Renal cortex interstitium (tissue), 15 donors: ENCODE measurements around the gene GNB1L. TPM values are rescaled to one million over a fixed set of nuclear protein-coding genes. Genes with fewer than 3 reads are reported as not detected.

Source experiments
- DNase-seq, 11 donors: peaks; one replicate each; pipeline ENCODE4 v3.0.0-alpha.2; 2013; ENCODE audit warnings: low read depth in 9 of 11, low spot score in 4 of 11; ENCODE audit errors: extremely low read depth in 1 of 11
- long read RNA-seq, 16 experiments: transcript quantifications; one replicate each; lab custom pipeline, GENCODE V29; 2026
- polyA plus RNA-seq, 3 donors: library from polyadenylated mRNA; unstranded; fragments of 120-200 nt; gene quantifications; one replicate each; pipeline ENCODE4 v1.2.1, GENCODE V29; 2013; ENCODE audit not compliant: insufficient read length in 3 of 3

GNB1L gene, protein sequence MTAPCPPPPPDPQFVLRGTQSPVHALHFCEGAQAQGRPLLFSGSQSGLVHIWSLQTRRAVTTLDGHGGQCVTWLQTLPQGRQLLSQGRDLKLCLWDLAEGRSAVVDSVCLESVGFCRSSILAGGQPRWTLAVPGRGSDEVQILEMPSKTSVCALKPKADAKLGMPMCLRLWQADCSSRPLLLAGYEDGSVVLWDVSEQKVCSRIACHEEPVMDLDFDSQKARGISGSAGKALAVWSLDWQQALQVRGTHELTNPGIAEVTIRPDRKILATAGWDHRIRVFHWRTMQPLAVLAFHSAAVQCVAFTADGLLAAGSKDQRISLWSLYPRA
- polyA plus RNA-seq: 1 to 10 TPM; 3.2 to 5.8 (median 4.7) TPM
- long read RNA-seq, donor 1, full-length matches to known transcripts: 2 of 2 reads
- long read RNA-seq, donor 1, partial matches to known transcripts: 0 of 2 reads
- long read RNA-seq, donor 1, other reads (novel, unspliced or antisense): 0 of 2 reads
- long read RNA-seq, donor 2, full-length matches to known transcripts: 2 of 27 reads
- long read RNA-seq, donor 2, partial matches to known transcripts: 25 of 27 reads
- long read RNA-seq, donor 2, other reads (novel, unspliced or antisense): 0 of 27 reads
- long read RNA-seq, donor 3, full-length matches to known transcripts: 3 of 3 reads
- long read RNA-seq, donor 3, partial matches to known transcripts: 0 of 3 reads
- long read RNA-seq, donor 3, other reads (novel, unspliced or antisense): 0 of 3 reads
- long read RNA-seq, donor 4, full-length matches to known transcripts: 2 of 2 reads
- long read RNA-seq, donor 4, partial matches to known transcripts: 0 of 2 reads
- long read RNA-seq, donor 4, other reads (novel, unspliced or antisense): 0 of 2 reads
- long read RNA-seq, donor 5, full-length matches to known transcripts: 6 of 6 reads
- long read RNA-seq, donor 5, partial matches to known transcripts: 0 of 6 reads
- long read RNA-seq, donor 5, other reads (novel, unspliced or antisense): 0 of 6 reads
- long read RNA-seq, donor 6, full-length matches to known transcripts: 2 of 2 reads
- long read RNA-seq, donor 6, partial matches to known transcripts: 0 of 2 reads
- long read RNA-seq, donor 6, other reads (novel, unspliced or antisense): 0 of 2 reads
- long read RNA-seq, donor 7, full-length matches to known transcripts: 3 of 41 reads
- long read RNA-seq, donor 7, partial matches to known transcripts: 38 of 41 reads
- long read RNA-seq, donor 7, other reads (novel, unspliced or antisense): 0 of 41 reads
- long read RNA-seq, donor 8, full-length matches to known transcripts: 5 of 11 reads
- long read RNA-seq, donor 8, partial matches to known transcripts: 0 of 11 reads
- long read RNA-seq, donor 8, other reads (novel, unspliced or antisense): 6 of 11 reads
- long read RNA-seq, donor 9, full-length matches to known transcripts: 4 of 21 reads
- long read RNA-seq, donor 9, partial matches to known transcripts: 17 of 21 reads
- long read RNA-seq, donor 9, other reads (novel, unspliced or antisense): 0 of 21 reads
- long read RNA-seq, donor 10, full-length matches to known transcripts: 3 of 3 reads
- long read RNA-seq, donor 10, partial matches to known transcripts: 0 of 3 reads
- long read RNA-seq, donor 10, other reads (novel, unspliced or antisense): 0 of 3 reads
- long read RNA-seq, donor 11, full-length matches to known transcripts: 3 of 18 reads
- long read RNA-seq, donor 11, partial matches to known transcripts: 15 of 18 reads
- long read RNA-seq, donor 11, other reads (novel, unspliced or antisense): 0 of 18 reads
- long read RNA-seq, donor 12, partial matches to known transcripts: 30 of 30 reads
- long read RNA-seq, donor 12, other reads (novel, unspliced or antisense): 0 of 30 reads
- long read RNA-seq, donor 13, full-length matches to known transcripts: 5 of 5 reads
- long read RNA-seq, donor 13, partial matches to known transcripts: 0 of 5 reads
- long read RNA-seq, donor 13, other reads (novel, unspliced or antisense): 0 of 5 reads
- long read RNA-seq, donor 14, full-length matches to known transcripts: 3 of 21 reads
- long read RNA-seq, donor 14, partial matches to known transcripts: 18 of 21 reads
- long read RNA-seq, donor 14, other reads (novel, unspliced or antisense): 0 of 21 reads
- long read RNA-seq, donor 15, full-length matches to known transcripts: 3 of 9 reads
- long read RNA-seq, donor 15, partial matches to known transcripts: 6 of 9 reads
- long read RNA-seq, donor 15, other reads (novel, unspliced or antisense): 0 of 9 reads
- long read RNA-seq, donor 16, full-length matches to known transcripts: 4 of 4 reads
- long read RNA-seq, donor 16, partial matches to known transcripts: 0 of 4 reads
- long read RNA-seq, donor 16, other reads (novel, unspliced or antisense): 0 of 4 reads

- peak; percentile 91 to 97 (median 95) for DNase-seq
Observed at GRCh38 chr22:19854778-19855503, at the start of gene GNB1L, which contains the start of gene RTL10. Gene GNB1L (minus strand): TSS chr22:19854874. CDS start chr22:19821355, 33,519 bp downstream. Gene RTL10 (minus strand): TSS chr22:19854874. CDS start chr22:19852261, 2,613 bp downstream.

DNA sequence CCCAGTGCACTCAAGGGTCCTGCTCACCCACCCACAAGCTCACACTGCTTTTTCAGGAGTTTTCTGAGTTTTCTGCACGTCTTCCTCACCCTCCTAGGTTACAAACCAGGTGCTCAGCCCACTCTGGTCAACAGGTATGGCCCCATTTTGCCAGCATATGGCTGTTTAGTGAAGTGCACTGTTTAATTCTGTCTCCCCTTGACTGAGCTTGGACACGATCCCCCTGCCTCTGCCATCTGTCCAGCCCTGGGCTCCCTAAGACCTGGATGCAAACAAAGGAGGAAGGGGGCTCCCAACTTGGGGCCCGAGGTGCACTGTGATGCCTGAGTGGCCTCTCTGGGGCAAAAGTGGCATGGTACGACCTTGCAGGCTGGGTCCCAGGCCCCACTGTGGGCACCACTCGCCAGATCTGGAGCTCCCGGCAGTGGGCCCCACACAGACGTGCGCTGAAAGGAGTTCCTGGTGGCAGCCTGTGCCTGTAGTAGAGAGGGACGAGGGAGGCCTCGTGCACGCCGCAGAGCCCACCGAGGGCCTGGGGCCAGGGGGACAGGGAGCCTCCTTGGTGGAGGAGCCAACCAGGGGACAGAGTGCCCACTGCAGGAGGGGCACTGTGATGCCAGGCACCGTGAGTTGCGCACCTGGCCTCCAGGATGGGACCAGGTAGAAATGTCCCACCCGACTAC, 49.6 kb upstream of the GNB1L start:
- DNase-seq: no peak

- DNase-seq: no peak
Observed at GRCh38 chr22:19903513-19903912, 48.8 kb upstream of the GNB1L start.

GRCh38 chr22:19903031-19903430, 48.4 kb upstream of the GNB1L start:
- DNase-seq: no peak

- no peak for DNase-seq
Observed at GRCh38 chr22:19902245-19902715, 47.6 kb upstream of the GNB1L start.

GRCh38 chr22:19901577-19902244, 47.0 kb upstream of the GNB1L start:
- no peak for DNase-seq

- no peak for DNase-seq
Observed at GRCh38 chr22:19900707-19901436, 46.2 kb upstream of the GNB1L start.

- no peak for DNase-seq
Observed at GRCh38 chr22:19898831-19899567, 44.3 kb upstream of the GNB1L start.

DNA sequence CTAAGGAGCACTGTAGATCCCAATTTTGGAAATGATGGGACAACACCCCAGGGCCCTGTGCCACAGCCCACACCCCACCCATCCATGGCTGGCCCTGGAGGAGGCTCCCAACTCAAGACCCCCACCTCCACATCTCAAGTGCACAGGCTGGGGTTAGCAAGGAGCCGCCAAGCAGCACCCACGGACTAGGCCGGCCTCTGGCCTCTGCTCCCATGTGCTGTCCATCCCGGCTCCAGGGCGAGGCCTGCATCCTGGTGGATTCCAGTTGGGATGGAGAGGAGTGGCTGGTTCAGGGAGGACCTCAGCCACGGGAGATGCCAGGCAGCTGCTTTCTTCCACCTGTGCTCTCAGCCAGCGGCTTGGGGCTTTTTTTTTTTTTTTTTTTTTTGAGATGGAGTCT, 43.5 kb upstream of the GNB1L start:
- DNase-seq: no peak

GRCh38 chr22:19897726-19898125, 43.1 kb upstream of the GNB1L start:
- DNase-seq: no peak

DNA sequence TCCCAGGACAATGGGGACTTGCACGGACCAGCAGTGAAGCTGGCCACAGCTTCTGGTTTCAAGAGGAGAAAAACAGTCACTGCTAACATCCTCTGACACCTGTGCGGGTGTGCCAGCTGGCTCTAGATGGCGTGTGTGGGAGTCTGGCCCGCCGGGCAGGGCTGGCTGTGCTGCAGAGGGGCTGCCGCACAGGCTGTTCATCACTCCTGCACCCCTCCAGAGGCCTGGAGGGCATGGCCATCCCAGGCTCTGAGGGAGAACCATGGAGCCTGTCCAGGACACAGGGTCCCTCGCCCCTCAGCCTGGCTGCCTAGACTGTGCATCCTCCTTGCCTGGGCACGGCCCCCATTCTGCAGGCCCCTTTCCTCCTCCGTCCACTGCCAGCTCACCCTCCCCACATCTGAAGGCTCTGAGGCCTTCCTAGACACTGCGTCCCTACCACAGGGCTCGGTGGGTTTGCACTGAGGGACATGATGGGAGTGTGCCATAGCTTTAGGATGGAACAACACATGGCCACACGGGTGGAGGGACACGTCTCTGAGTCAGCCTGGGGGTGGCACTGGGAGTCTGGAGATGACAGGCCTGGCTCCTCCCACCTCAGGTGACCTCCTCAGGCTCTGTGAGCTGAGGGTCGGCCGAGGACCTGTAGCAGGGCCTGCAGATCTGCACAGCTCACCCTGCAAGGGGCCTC, 42.1 kb upstream of the GNB1L start:
- DNase-seq: no peak

- no peak for DNase-seq
Observed at GRCh38 chr22:19895160-19895849, 40.6 kb upstream of the GNB1L start.

- no peak for DNase-seq
Observed at GRCh38 chr22:19893363-19893762, 38.7 kb upstream of the GNB1L start.
